Activated CD4-positive, CD25-positive, alpha-beta regulatory T cell treated with anti-CD3 and anti-CD28 coated beads, Interleukin-2, amount 50 U/mL, for 16 hours (primary cell): ENCODE results near the gene EFEMP2.

ENCODE experiments used
- DNase-seq: peaks from one replicate; pipeline ENCODE4 v3.0.0-alpha.2; 2020; ENCODE audit warnings: low read depth, low spot score

The EFEMP2 gene

GRCh38 chr11:65885231-65885630 lies 12.6 kb upstream of the EFEMP2 start:
- no peak for DNase-seq

DNA sequence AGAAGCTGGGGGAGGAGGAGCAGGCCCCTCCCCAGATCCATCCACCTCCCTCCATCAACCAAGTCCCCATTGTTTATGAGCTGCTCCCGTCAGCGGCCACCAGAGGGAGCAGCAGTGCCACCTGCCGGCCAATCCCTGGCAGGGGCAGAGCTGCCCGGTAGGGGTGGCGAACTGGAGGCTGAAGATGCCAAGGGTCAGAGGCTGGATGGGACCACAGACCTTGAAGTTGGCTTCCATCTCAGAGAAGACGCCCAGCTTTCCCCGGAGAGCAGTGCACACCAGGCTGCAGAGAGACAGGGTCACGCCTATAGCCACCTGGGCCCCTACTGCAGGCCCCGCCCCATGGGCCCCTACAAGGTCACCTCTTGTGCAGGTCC lies 12.1 kb upstream of the EFEMP2 start:
- peak; percentile 68 for DNase-seq

- no peak for DNase-seq
These were observed 11.5 kb upstream of the EFEMP2 start for GRCh38 chr11:65883786-65884715.

DNA sequence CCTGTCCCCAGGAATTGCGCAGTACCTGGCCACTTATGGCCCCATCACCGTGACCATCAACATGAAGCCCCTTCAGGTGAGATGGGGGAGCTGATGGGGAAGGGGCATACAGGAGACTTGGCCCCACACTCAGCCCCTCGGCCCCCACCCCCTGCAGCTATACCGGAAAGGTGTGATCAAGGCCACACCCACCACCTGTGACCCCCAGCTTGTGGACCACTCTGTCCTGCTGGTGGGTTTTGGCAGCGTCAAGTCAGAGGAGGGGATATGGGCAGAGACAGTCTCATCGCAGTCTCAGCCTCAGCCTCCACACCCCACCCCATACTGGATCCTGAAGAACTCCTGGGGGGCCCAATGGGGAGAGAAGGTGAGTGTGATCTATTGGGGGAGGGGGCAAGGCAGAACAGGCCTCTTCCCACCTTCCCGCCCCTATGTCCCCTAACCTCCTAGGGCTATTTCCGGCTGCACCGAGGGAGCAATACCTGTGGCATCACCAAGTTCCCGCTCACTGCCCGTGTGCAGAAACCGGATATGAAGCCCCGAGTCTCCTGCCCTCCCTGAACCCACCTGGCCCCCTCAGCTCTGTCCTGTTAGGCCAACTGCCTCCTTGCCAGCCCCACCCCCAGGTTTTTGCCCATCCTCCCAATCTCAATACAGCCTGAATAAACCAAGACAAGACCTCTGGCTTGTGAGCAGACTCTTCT lies 10.6 kb upstream of the EFEMP2 start:
- DNase-seq = no peak

DNA sequence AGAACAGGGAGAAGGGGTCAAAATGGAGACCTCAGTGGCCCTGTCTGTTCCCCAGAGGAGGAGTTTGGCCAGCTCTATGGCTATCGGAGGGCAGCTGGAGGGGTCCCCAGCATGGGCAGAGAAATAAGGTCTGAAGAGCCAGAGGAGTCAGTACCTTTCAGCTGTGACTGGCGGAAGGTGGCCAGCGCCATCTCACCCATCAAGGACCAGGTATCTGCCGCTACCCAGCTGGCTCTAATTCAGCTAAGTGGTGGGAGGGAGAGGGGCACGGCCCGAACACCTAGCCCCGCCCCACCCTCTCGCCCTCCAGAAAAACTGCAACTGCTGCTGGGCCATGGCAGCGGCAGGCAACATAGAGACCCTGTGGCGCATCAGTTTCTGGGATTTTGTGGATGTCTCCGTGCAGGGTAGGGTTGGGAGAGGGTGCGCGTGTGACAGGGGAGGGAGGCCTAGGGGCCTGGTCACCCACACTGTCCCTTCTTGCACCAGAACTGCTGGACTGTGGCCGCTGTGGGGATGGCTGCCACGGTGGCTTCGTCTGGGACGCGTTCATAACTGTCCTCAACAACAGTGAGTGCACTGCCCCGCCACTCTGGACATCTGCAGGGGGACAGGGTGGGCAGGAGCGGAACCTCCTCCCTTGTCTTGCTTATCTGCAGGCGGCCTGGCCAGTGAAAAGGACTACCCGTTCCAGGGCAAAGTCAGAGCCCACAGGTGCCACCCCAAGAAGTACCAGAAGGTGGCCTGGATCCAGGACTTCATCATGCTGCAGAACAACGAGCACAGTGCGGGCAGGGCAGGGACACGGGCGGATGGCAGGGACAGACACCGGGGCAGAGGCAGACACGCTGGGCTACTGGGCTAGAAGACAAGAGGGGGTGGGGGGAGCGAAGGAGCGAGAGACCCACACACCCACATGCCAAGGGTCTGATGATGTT lies 9.8 kb upstream of the EFEMP2 start:
- no peak for DNase-seq

- DNase-seq = no peak
These were observed 8.3 kb upstream of the EFEMP2 start for GRCh38 chr11:65880844-65881421.

DNA sequence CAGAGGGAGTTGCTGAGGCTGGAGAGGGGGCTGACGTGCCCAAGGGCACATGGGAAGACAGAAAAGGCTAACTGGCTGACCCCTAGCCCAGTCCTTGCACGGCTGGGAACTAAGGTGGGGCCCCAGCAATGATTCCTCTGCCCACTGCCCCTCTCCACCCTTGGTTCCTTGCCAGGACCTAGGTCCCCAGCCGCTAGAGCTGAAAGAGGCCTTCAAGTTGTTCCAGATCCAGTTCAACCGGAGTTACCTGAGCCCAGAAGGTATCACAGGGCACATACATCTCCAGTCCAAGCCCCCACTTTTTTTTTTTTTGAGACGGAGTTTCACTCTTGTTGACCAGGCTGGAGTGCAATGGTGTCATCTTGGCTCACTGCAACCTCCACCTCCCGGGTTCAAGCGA lies 7.4 kb upstream of the EFEMP2 start:
- DNase-seq = no peak

- DNase-seq = no peak
These were observed 7.0 kb upstream of the EFEMP2 start, which contains the start of gene CTSW for GRCh38 chr11:65879617-65880016. Gene CTSW, plus strand, starts transcription at chr11:65879837. Its CDS starts 18 bp downstream, at chr11:65879855.

- DNase-seq = peak; percentile 93
These were observed 937 bp upstream of the EFEMP2 start for GRCh38 chr11:65873318-65874156.

GRCh38 chr11:65871811-65872548 lies 620 bp downstream of the EFEMP2 start:
- no peak for DNase-seq

GRCh38 chr11:65870706-65871681 lies 1.6 kb downstream of the EFEMP2 start:
- DNase-seq = no peak

DNA sequence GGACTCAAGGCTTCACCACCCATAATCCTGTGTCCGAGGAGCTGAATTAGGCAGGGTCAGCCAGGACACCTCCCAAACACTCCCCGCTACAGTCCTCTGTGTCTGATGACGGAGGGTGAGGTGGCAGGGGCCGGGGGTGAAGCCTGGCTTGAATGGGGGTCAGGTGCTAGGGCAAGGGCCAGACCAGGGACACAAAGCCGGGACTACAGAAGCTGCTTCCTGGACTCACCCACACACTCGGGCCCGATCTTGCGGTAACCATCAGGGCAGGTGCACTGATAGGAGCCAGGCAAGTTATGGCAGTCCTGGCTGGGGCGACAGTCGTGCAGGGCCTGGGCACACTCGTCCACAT lies 2.3 kb downstream of the EFEMP2 start:
- no peak for DNase-seq

DNA sequence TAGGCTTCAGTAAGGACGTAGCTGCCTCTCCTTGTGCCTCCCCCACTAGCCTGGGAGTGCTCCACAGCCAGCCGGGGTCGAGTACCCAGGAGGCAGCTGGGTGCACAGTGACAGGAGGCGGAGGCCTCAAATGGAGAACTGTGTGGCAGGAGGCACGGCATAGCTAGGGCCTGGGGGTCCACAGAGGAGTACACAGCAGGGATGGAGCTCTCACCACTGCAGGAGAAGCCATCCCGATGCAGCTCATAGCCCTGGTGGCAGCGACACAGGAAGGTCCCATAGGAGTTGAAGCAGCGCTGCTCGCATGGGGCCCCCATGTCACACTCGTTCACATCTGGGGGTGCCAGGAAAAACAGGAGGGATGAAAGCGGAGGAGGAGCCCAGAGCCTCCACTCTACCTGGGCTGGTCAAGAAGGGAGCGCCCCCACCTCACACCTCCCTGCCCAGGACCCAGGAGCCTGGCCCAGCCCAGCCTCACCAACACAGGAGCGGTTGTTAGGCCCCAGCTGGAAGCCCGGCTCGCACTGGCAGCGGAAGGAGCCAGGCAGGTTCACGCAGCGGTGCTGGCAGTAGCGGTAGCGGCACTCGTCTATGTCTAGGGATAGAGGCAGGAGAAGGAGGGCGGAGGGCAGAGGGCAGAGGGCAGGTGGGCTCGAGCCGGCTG lies 2.8 kb downstream of the EFEMP2 start:
- no peak for DNase-seq

DNA sequence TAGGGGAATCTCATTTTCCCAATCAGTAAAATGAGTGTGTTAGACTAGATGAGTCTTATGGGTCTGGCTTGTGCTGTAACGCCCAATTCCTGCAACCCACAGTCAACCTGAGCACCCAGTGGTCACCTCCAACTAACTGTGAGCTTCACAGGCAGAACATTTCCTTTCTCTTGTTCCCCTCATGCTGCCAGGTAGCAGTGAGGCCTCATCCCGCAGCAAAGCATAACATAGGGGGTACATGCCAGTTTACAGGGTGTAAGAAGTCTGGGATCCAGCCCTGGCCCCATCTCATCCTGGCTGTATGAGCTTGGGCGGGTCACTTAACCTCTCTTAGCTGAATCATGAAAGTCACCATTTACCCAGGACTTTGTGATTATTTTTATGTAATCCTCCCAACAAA lies 3.7 kb downstream of the EFEMP2 start:
- no peak for DNase-seq

DNA sequence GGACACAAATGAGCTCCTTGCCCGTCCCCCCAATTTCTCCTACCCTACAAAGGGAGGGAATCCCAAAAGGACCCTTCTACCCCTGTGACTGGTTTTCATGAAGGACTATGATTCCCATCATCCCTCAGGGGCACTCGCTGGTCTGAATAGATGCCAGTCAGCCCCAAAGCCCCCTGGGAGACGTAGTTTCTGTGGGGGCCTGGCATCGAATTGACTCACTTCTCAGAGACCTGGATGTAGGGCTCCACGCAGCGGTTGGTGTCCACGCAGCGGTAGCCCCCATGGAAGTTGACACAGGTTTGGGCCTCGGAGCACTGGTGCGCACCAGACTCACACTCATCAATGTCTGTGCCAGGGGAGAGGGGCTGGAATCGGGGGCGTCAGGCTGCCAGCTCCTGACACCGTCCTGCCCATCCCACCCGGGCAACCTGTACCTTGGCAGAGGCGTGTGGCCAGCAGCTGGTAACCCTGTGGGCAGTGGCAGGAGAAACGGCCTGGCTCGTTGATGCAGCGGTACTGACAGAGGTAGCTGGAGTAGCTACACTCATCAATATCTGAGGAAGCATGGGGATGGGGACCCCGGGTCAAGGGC lies 4.4 kb downstream of the EFEMP2 start:
- no peak for DNase-seq

DNA sequence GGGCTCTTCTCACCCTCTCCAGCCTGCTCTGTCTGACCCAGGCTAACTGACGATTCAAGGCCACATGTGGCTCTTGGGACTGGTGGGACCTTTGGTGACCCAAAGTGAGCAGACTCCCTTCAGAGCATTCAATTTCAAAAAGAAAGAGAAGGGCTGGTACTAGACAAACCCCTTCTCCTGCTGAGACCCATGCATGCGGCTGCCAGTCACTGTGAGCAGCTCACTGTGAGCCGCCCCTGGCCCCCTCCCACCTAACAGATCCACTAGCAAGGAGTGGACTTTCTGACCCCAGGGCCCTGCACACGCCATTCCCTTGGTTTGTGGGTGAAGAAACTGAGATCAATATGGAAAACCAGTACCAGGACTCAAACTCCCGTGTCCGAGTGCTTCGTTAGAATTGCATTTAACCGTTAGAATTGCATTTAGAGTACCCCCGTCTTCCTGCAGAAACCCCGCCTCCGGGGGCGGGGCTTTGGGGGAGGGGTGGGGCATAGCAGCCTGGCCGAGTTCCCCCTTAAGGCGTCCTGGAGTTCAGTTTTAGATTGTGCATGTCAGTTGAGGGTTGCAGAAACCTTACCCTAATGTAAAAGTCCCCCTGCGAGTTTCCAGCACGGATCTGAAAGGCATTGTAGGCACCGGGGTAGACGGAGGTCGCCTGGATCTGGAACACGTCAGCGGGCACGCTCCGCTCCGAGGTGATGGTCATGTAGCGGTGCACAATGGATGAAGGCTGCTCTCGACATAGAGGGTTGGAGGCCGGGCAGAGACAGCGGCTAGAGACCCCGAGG lies 5.1 kb downstream of the EFEMP2 start:
- DNase-seq = no peak
